Stimulated activated CD8-positive, alpha-beta memory T cell treated with anti-CD3 and anti-CD28 coated beads, Interleukin-12 subunit alpha, Interleukin-12 subunit beta, amount 100 ng/mL, for 1 hour (primary cell): ENCODE data around the gene POTED.
"Not testable (repeated sequence)": the region's sequence is repeated elsewhere in the genome, so short reads cannot be mapped to it uniquely, and the experiment has no call there.

Experiments used
- DNase-seq: peaks from one replicate; pipeline ENCODE4 v3.0.0-alpha.2; 2020; ENCODE audit warnings: low read depth

Gene POTED

GRCh38 chr21:13609477-13609876 is at the start of gene POTED:
Gene POTED, plus strand, starts transcription at chr21:13609777. Its CDS starts 452 bp downstream, at chr21:13610229.
- DNase-seq = not testable (repeated sequence)

- not testable (repeated sequence) for DNase-seq
Observed at GRCh38 chr21:13650101-13650500, 40.5 kb downstream of the POTED start.

- not testable (repeated sequence) for DNase-seq
Observed at GRCh38 chr21:13651746-13652145, 42.2 kb downstream of the POTED start.
